GM23338 (cell line): ENCODE results near the gene PRKD1. TPM values are rescaled to one million over a fixed set of nuclear protein-coding genes. Genes with fewer than 3 reads are reported as not detected.

Source experiments
- ATAC-seq: fragments of 200-7000 bp; cut with Tn5 transposase; 3 replicates; pipeline ENCODE4 v1.9.1; 2020
- DNase-seq: peaks from one replicate; pipeline ENCODE4 v3.0.0-alpha.2; 2015; ENCODE audit warnings: low spot score
- H2AFZ ChIP-seq: fragments of 200-600 bp; sonication (generic); 2 replicates; pipeline ENCODE4 v1.8.0; 2016; ENCODE audit warnings: antibody characterized with exemption, mild to moderate bottlenecking, moderate library complexity
- H3F3A ChIP-seq: fragments of 200-600 bp; sonication (generic); replicated peaks from 2 replicates; pipeline ENCODE4 v1.8.0; 2017; ENCODE audit warnings: antibody characterized with exemption, mixed run types, low read depth
- H3K27ac ChIP-seq: fragments of 200-600 bp; sonication (generic); 2 replicates; pipeline ENCODE4 v1.6.1; 2016; ENCODE audit warnings: low read depth
- H3K27me3 ChIP-seq: fragments of 200-600 bp; sonication (generic); 2 replicates; pipeline ENCODE4 v1.8.0; 2016; ENCODE audit warnings: mild to moderate bottlenecking, mixed run types, moderate library complexity; ENCODE audit not compliant: insufficient read depth
- H3K36me3 ChIP-seq: fragments of 200-600 bp; sonication (generic); 2 replicates; pipeline ENCODE4 v1.8.0; 2016; ENCODE audit warnings: mild to moderate bottlenecking; ENCODE audit not compliant: insufficient read depth
- H3K4me1 ChIP-seq: fragments of 200-600 bp; sonication (generic); 2 replicates; pipeline ENCODE4 v1.8.0; 2016; ENCODE audit warnings: mild to moderate bottlenecking, moderate library complexity; ENCODE audit not compliant: insufficient read depth
- H3K4me2 ChIP-seq: fragments of 200-600 bp; sonication (generic); 2 replicates; pipeline ENCODE4 v1.7.1; 2017; ENCODE audit warnings: mixed run types
- H3K4me3 ChIP-seq: fragments of 200-600 bp; sonication (generic); 2 replicates; pipeline ENCODE4 v1.6.1; 2016; ENCODE audit warnings: mixed run types
- H3K79me2 ChIP-seq: fragments of 200-600 bp; sonication (generic); replicated peaks from 2 replicates; pipeline ENCODE4 v1.8.0; 2017; ENCODE audit warnings: mild to moderate bottlenecking; ENCODE audit not compliant: insufficient read depth
- H3K9me2 ChIP-seq: fragments of 200-600 bp; sonication (generic); 2 replicates; pipeline ENCODE4 v1.8.0; 2017; ENCODE audit not compliant: insufficient read depth
- H4K20me1 ChIP-seq: fragments of 200-600 bp; sonication (generic); replicated peaks from 2 replicates; pipeline ENCODE4 v1.8.0; 2017; ENCODE audit warnings: mild to moderate bottlenecking; ENCODE audit not compliant: insufficient read depth
- H3K27ac Mint-ChIP-seq: 2 replicates; pipeline ENCODE4 v1.8.0; 2020; ENCODE audit warnings: inconsistent platforms, mild to moderate bottlenecking, moderate library complexity, mixed read lengths
- H3K27me3 Mint-ChIP-seq: 3 replicates; pipeline ENCODE4 v1.8.0; 2022; ENCODE audit warnings: low read depth, mild to moderate bottlenecking, moderate library complexity, mixed read lengths, inconsistent platforms; ENCODE audit not compliant: insufficient read depth, poor library complexity
- H3K36me3 Mint-ChIP-seq: 3 replicates; pipeline ENCODE4 v1.8.0; 2021; ENCODE audit warnings: low read depth, mild to moderate bottlenecking, inconsistent platforms, moderate library complexity, mixed read lengths
- H3K4me1 Mint-ChIP-seq: 3 replicates; pipeline ENCODE4 v1.8.0; 2020; ENCODE audit warnings: mild to moderate bottlenecking, inconsistent platforms, mixed read lengths
- H3K4me3 Mint-ChIP-seq: 3 replicates; pipeline ENCODE4 v1.8.0; 2021; ENCODE audit warnings: moderate library complexity, mild to moderate bottlenecking, inconsistent platforms, mixed read lengths
- H3K9me3 Mint-ChIP-seq: 3 replicates; pipeline ENCODE4 v1.8.0; 2020; ENCODE audit warnings: moderate library complexity, mild to moderate bottlenecking, inconsistent platforms, mixed read lengths
- CREB1 ChIP-seq: fragments of 250-450 bp; sonication (Bioruptor Pico); IDR thresholded peaks from 2 replicates; pipeline ENCODE4 v1.5.0; 2020; ENCODE audit warnings: low read depth, mild to moderate bottlenecking, moderate library complexity
- CTCF ChIP-seq, 2 experiments: fragments of 200-600 bp in 1 of 2; sonication (generic) in 1 of 2; conservative IDR thresholded peaks; 2 replicates each; pipeline versions ENCODE4 v1.5.1 to v1.6.1; 2016 to 2017; ENCODE audit warnings: antibody characterized with exemption in 2 of 2, low read depth in 2 of 2, mild to moderate bottlenecking in 2 of 2, moderate library complexity in 1 of 2
- ETS1 ChIP-seq: IDR thresholded peaks from 2 replicates; pipeline ENCODE4 v1.6.1; 2016; ENCODE audit warnings: antibody characterized with exemption
- EZH2 ChIP-seq: fragments of 200-600 bp; sonication (generic); IDR thresholded peaks from one replicate; pipeline ENCODE4 v1.8.0; 2017; ENCODE audit warnings: antibody characterized with exemption, mild to moderate bottlenecking, low read depth; ENCODE audit not compliant: unreplicated experiment
- EZH2phosphoT487 ChIP-seq: fragments of 200-600 bp; sonication (generic); IDR thresholded peaks from one replicate; pipeline ENCODE4 v1.8.1; 2018; ENCODE audit warnings: antibody characterized with exemption; ENCODE audit not compliant: unreplicated experiment
- JUNB ChIP-seq: IDR thresholded peaks from one replicate; pipeline ENCODE4 v1.6.1; 2016; ENCODE audit warnings: antibody characterized with exemption; ENCODE audit not compliant: unreplicated experiment
- NANOG ChIP-seq: IDR thresholded peaks from 2 replicates; pipeline ENCODE4 v1.6.1; 2016; ENCODE audit warnings: antibody characterized with exemption, borderline replicate concordance
- POLR2AphosphoS5 ChIP-seq: IDR thresholded peaks from 2 replicates; pipeline ENCODE4 v1.6.1; 2016; ENCODE audit warnings: antibody characterized with exemption, low read depth
- REST ChIP-seq: IDR thresholded peaks from one replicate; pipeline ENCODE4 v1.6.1; 2018; ENCODE audit warnings: antibody characterized with exemption; ENCODE audit not compliant: unreplicated experiment
- STAT1 ChIP-seq: IDR thresholded peaks from one replicate; pipeline ENCODE4 v1.6.1; 2016; ENCODE audit warnings: antibody characterized with exemption; ENCODE audit not compliant: unreplicated experiment
- ZNF114 ChIP-seq: fragments of 250-450 bp; sonication (Bioruptor Pico); IDR thresholded peaks from 2 replicates; pipeline ENCODE4 v1.5.0; 2020; ENCODE audit warnings: mild to moderate bottlenecking, moderate library complexity
- ZNF331 ChIP-seq: fragments of 250-450 bp; sonication (Bioruptor Pico); IDR thresholded peaks from 2 replicates; pipeline ENCODE4 v1.5.0; 2020; ENCODE audit warnings: low read depth, mild to moderate bottlenecking, moderate library complexity
- polyA plus RNA-seq: library from polyadenylated mRNA; unstranded; fragments of >200 nt; fragmentation: Nextera tagmentation; extraction: Ambion mirVana; gene quantifications from 2 replicates; pipeline ENCODE4 v1.2.1, GENCODE V29; 2016
- total RNA-seq: library from RNA; depleted of rRNA; stranded (reverse); fragments of >200 nt; shearing (Covaris generic); gene quantifications from 2 replicates; pipeline ENCODE4 v1.2.3, GENCODE V29; 2014

PRKD1 gene
- total and polyA plus RNA-seq, 2 experiments from 2014 or later: 3.1 to 9.7 TPM

- no peak for TF ChIP-seq ETS1
Observed at GRCh38 chr14:29892327-29892726, 35.3 kb downstream of the PRKD1 start (continued).

GRCh38 chr14:29885988-29886387 is 41.7 kb downstream of the PRKD1 start:
- Histone ChIP-seq H3K36me3 (no peaks in the 10 kb centered on the region), H3K4me1 (no peaks in the 10 kb centered on the region), H3K27ac (no peak overlapping the region), H3K4me2 (no peak overlapping the region), H3K4me3 (no peak overlapping the region), H2AFZ (no peak overlapping the region), H3F3A (no peaks in the 10 kb centered on the region), H3K27me3 (no peaks in the 10 kb centered on the region), H3K9me2 (no peaks in the 10 kb centered on the region), H3K79me2 (no peaks in the 10 kb centered on the region), H4K20me1 (no peaks in the 10 kb centered on the region)
- peaks cover 9% of the 10 kb centered on the region; the same call in 1 of the 3 replicates for H3K9me3 Mint-ChIP-seq
- no peaks in the 10 kb centered on the region for H3K4me1 Mint-ChIP-seq
- no peak overlapping the region for H3K4me3 Mint-ChIP-seq
- H3K27ac Mint-ChIP-seq: no peak overlapping the region
- H3K36me3 Mint-ChIP-seq: peaks cover 7% of the 10 kb centered on the region
- DNase-seq (no peak), ATAC-seq (no peak)
- TF ChIP-seq CREB1 (CRISPR knock-in tag): no peak
- TF ChIP-seq ZNF114 (CRISPR knock-in tag): no peak
- TF ChIP-seq STAT1: no peak
- no peaks in the 10 kb centered on the region for H3K27me3 Mint-ChIP-seq

- Histone ChIP-seq H3K27ac (no peak overlapping the region), H3K4me2 (no peak overlapping the region), H3F3A (no peaks in the 10 kb centered on the region), H2AFZ (no peak overlapping the region), H3K79me2 (no peaks in the 10 kb centered on the region), H3K9me2 (no peaks in the 10 kb centered on the region), H3K27me3 (no peaks in the 10 kb centered on the region), H3K4me3 (no peak overlapping the region), H3K4me1 (peaks cover 17% of the 10 kb centered on the region; the same call in 1 of the 2 replicates), H4K20me1 (no peaks in the 10 kb centered on the region), H3K36me3 (no peaks in the 10 kb centered on the region)
- peaks cover 6% of the 10 kb centered on the region; the same call in 2 of the 3 replicates for H3K4me1 Mint-ChIP-seq
- no peaks in the 10 kb centered on the region for H3K36me3 Mint-ChIP-seq
- H3K4me3 Mint-ChIP-seq: no peak overlapping the region
- no peak overlapping the region for H3K27ac Mint-ChIP-seq
- H3K9me3 Mint-ChIP-seq: no peaks in the 10 kb centered on the region
- ATAC-seq: no peak
- no peak for DNase-seq
- H3K27me3 Mint-ChIP-seq: no peaks in the 10 kb centered on the region
- TF ChIP-seq NANOG (no peak), ZNF331 (no peak), ETS1 (no peak), STAT1 (no peak), JUNB (no peak), POLR2AphosphoS5 (no peak), EZH2phosphoT487 (no peak), CTCF (conservative IDR thresholded peaks at IDR 0.05; ENCODE audit: low read depth in 2 of 2) (no peak), CREB1 (CRISPR knock-in tag) (no peak), REST (no peak), EZH2 (no peak), ZNF114 (CRISPR knock-in tag) (no peak)
Observed at GRCh38 chr14:29868000-29868399, 59.6 kb downstream of the PRKD1 start.
